Trophoblast cell (in vitro differentiated cells and primary cell): ENCODE measurements around the gene HOXB6.
A peak's percentile ranks its signal among the peaks of the same experiment; 100 is the strongest.

ENCODE experiments used
- DNase-seq, 2 donors: peaks; one replicate each; pipeline ENCODE4 v3.0.0-alpha.2; 2016
- H2AFZ ChIP-seq: 2 replicates; pipeline ENCODE4 v1.6.1; 2013; ENCODE audit warnings: low read length, moderate library complexity, mild to moderate bottlenecking; ENCODE audit not compliant: insufficient read depth, poor library complexity
- H2AK5ac ChIP-seq: 2 replicates; pipeline ENCODE4 v1.6.1; 2013; ENCODE audit warnings: mild to moderate bottlenecking, low read length
- H2BK120ac ChIP-seq: 2 replicates; pipeline ENCODE4 v1.6.1; 2013; ENCODE audit warnings: low read length, mild to moderate bottlenecking, moderate library complexity; ENCODE audit not compliant: insufficient read depth, poor library complexity
- H2BK12ac ChIP-seq: 2 replicates; pipeline ENCODE4 v1.6.1; 2013; ENCODE audit warnings: mild to moderate bottlenecking, low read length, moderate library complexity
- H2BK5ac ChIP-seq: 2 replicates; pipeline ENCODE4 v1.6.1; 2013; ENCODE audit warnings: low read length, low read depth, moderate library complexity, mild to moderate bottlenecking; ENCODE audit not compliant: poor library complexity
- H3K14ac ChIP-seq: 2 replicates; pipeline ENCODE4 v1.6.1; 2013; ENCODE audit warnings: mild to moderate bottlenecking, low read length
- H3K18ac ChIP-seq: 2 replicates; pipeline ENCODE4 v1.6.1; 2013; ENCODE audit warnings: mild to moderate bottlenecking, low read length
- H3K23ac ChIP-seq: 2 replicates; pipeline ENCODE4 v1.6.1; 2013; ENCODE audit warnings: low read length
- H3K27ac ChIP-seq: 2 replicates; pipeline ENCODE4 v1.5.1; 2013; ENCODE audit warnings: low read depth, mild to moderate bottlenecking, inconsistent platforms, low read length, moderate library complexity
- H3K27me3 ChIP-seq: 2 replicates; pipeline ENCODE4 v1.6.1; 2013; ENCODE audit warnings: inconsistent platforms, mild to moderate bottlenecking, low read length, moderate library complexity; ENCODE audit not compliant: insufficient read depth
- H3K36me3 ChIP-seq, 2 experiments: 1 replicate in 1 of 2; 2 replicates in 1 of 2; pipeline ENCODE4 v1.6.1; 2013; ENCODE audit warnings: low read length in 2 of 2, mild to moderate bottlenecking in 2 of 2, moderate library complexity in 1 of 2; ENCODE audit not compliant: insufficient read depth in 2 of 2, control insufficient read depth in 1 of 2
- H3K4ac ChIP-seq: 2 replicates; pipeline ENCODE4 v1.6.1; 2013; ENCODE audit warnings: low read depth, mild to moderate bottlenecking, low read length, moderate library complexity
- H3K4me1 ChIP-seq, 2 experiments: 1 replicate in 1 of 2; 2 replicates in 1 of 2; pipeline ENCODE4 v1.6.1; 2013; ENCODE audit warnings: low read length in 2 of 2, mild to moderate bottlenecking in 2 of 2, moderate library complexity in 1 of 2; ENCODE audit not compliant: insufficient read depth in 2 of 2, control insufficient read depth in 1 of 2
- H3K4me2 ChIP-seq: 2 replicates; pipeline ENCODE4 v1.6.1; 2013; ENCODE audit warnings: inconsistent platforms, mild to moderate bottlenecking, low read length, moderate library complexity
- H3K4me3 ChIP-seq: 2 replicates; pipeline ENCODE4 v1.5.1; 2013; ENCODE audit warnings: mild to moderate bottlenecking, low read depth, low read length, inconsistent platforms
- H3K79me1 ChIP-seq: one replicate; pipeline ENCODE4 v1.6.1; 2013; ENCODE audit warnings: low read length
- H3K79me2 ChIP-seq: 2 replicates; pipeline ENCODE4 v1.6.1; 2013; ENCODE audit warnings: low read length, mild to moderate bottlenecking; ENCODE audit not compliant: control insufficient read depth, insufficient read depth, poor library complexity
- H3K9ac ChIP-seq: 2 replicates; pipeline ENCODE4 v1.6.1; 2013; ENCODE audit warnings: mild to moderate bottlenecking, low read length
- H3K9me3 ChIP-seq: 2 replicates; pipeline ENCODE4 v1.6.1; 2013; ENCODE audit warnings: low read depth, mild to moderate bottlenecking, control low read depth, inconsistent platforms, low read length; ENCODE audit not compliant: insufficient read depth
- H4K12ac ChIP-seq: 2 replicates; pipeline ENCODE4 v1.6.1; 2013; ENCODE audit warnings: low read depth, mild to moderate bottlenecking, low read length, moderate library complexity
- H4K8ac ChIP-seq: 2 replicates; pipeline ENCODE4 v1.6.1; 2013; ENCODE audit warnings: low read depth, mild to moderate bottlenecking, low read length, moderate library complexity
- H4K91ac ChIP-seq: one replicate; pipeline ENCODE4 v1.6.1; 2013; ENCODE audit warnings: low read depth, mild to moderate bottlenecking, low read length, moderate library complexity
- WGBS: extraction: QIAGEN DNeasy Blood & Tissue Kit; methylation state at CpG from one replicate; pipeline ENCODE4 v1.1.7; 2013; ENCODE audit warnings: missing lambda C conversion rate; ENCODE audit not compliant: insufficient read length, insufficient coverage; ENCODE audit errors: extremely low coverage; 5-methylcytosine and 5-hydroxymethylcytosine counted together

HOXB6 gene

GRCh38 chr17:48611681-48612455, 7.1 kb upstream of the HOXB6 start:
- Histone ChIP-seq H3K18ac (no peak overlapping the region), H3K4me2 (peak overlapping the region; percentile 86), H2BK120ac (no peak overlapping the region), H4K91ac (peak overlapping the region; percentile 65), H3K9me3 (peaks cover 2% of the 10 kb centered on the region), H3K36me3 (no peaks in the 10 kb centered on the region), H4K12ac (peak overlapping the region; percentile 75), H2BK5ac (peak overlapping the region; percentile 47), H3K27me3 (peaks cover 35% of the 10 kb centered on the region), H3K4me3 (peak overlapping the region; percentile 13), H2BK12ac (no peak overlapping the region), H2AFZ (peak overlapping the region; percentile 20), H4K8ac (peak overlapping the region; percentile 69), H3K14ac (peak overlapping the region; percentile 38), H3K23ac (no peak overlapping the region), H3K4me1 (peaks cover 13 to 14% of the 10 kb centered on the region in 2 experiments), H3K9ac (peak overlapping the region; percentile 20), H3K79me2 (peaks cover 5% of the 10 kb centered on the region), H3K27ac (peak overlapping the region; percentile 36), H2AK5ac (no peak overlapping the region), H3K4ac (no peak overlapping the region), H3K79me1 (peaks cover 18% of the 10 kb centered on the region)
- no peak for DNase-seq
- WGBS: no CpG with 5 or more reads among the region's 36 CpGs

GRCh38 chr17:48611213-48611612, 6.4 kb upstream of the HOXB6 start:
- H3K79me2 ChIP-seq: peaks cover 5% of the 10 kb centered on the region
- WGBS: no CpG with 5 or more reads among the region's 22 CpGs

GRCh38 chr17:48610282-48611211, 5.8 kb upstream of the HOXB6 start, which contains the start of gene HOXB7:
HOXB7 (minus strand) TSS chr17:48611017; CDS start chr17:48610918, 99 bp downstream.
- no CpG with 5 or more reads among the region's 79 CpGs for WGBS
- Histone ChIP-seq H2BK12ac (peak within 1 kb of the TSS; percentile 39), H3K4me1 (peaks cover 13 to 14% of the 10 kb centered on the region in 2 experiments), H3K79me1 (peaks cover 18% of the 10 kb centered on the region), H3K9me3 (peaks cover 2% of the 10 kb centered on the region), H3K18ac (peak within 1 kb of the TSS; percentile 68), H3K23ac (no peak within 1 kb of the TSS), H3K4me2 (peak within 1 kb of the TSS; percentile 86), H3K79me2 (peaks cover 5% of the 10 kb centered on the region), H2AFZ (peak within 1 kb of the TSS; percentile 84), H4K12ac (peak within 1 kb of the TSS; percentile 79), H3K9ac (peak within 1 kb of the TSS; percentile 77), H3K4me3 (peak within 1 kb of the TSS; percentile 71), H3K27me3 (peaks cover 33% of the 10 kb centered on the region), H3K27ac (peak within 1 kb of the TSS; percentile 61), H3K36me3 (no peaks in the 10 kb centered on the region), H3K14ac (peak within 1 kb of the TSS; percentile 84), H2BK120ac (peak within 1 kb of the TSS; percentile 73), H4K8ac (peak within 1 kb of the TSS; percentile 98), H3K4ac (peak within 1 kb of the TSS; percentile 60), H4K91ac (peak within 1 kb of the TSS; percentile 90), H2AK5ac (peak within 1 kb of the TSS; percentile 38), H2BK5ac (peak within 1 kb of the TSS; percentile 61)
- peak; percentile 45 to 66 for DNase-seq

More at GRCh38 chr17:48611213-48611612, 6.4 kb upstream of the HOXB6 start:
- Histone ChIP-seq H4K8ac (peak overlapping the region; percentile 90), H3K23ac (no peak overlapping the region), H2AK5ac (no peak overlapping the region), H4K12ac (peak overlapping the region; percentile 65), H3K27me3 (peaks cover 34% of the 10 kb centered on the region), H2BK12ac (peak overlapping the region; percentile 39), H2BK5ac (peak overlapping the region; percentile 52), H4K91ac (peak overlapping the region; percentile 32), H3K18ac (peak overlapping the region; percentile 68), H3K4me1 (peaks cover 13 to 14% of the 10 kb centered on the region in 2 experiments), H2BK120ac (no peak overlapping the region), H3K4ac (peak overlapping the region; percentile 25), H3K4me2 (peak overlapping the region; percentile 86), H3K4me3 (no peak overlapping the region), H3K9ac (no peak overlapping the region), H3K9me3 (peaks cover 2% of the 10 kb centered on the region), H2AFZ (peak overlapping the region; percentile 67), H3K79me1 (peaks cover 18% of the 10 kb centered on the region), H3K36me3 (no peaks in the 10 kb centered on the region), H3K27ac (peak overlapping the region; percentile 15), H3K14ac (peak overlapping the region; percentile 65)
- DNase-seq: peak; percentile 35 to 52

DNA sequence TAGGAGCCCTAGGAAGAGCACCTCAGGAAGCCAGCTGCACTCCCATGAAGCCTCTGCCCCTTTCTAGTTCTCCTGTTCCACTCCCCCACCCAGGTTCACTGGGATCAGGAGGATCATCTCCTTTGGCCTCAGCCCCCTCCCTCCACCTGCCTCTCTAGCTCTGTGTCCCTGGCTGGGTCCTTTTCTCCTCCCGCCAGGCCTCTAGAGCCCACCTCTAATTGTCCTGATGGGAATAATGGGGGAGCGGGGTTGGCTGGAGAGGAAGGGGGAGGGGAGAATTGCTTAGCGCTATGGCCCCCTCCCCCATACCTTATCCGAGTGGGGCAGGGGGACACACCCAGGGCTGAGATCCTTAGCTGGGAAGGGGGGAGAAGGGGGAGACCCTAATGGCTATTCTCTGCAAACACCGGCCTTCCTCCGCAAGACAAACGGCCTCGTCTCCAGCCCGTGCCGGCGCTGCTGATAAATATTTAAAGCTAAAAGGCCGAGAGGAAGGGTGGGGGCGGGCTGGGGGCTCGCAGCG, 5.0 kb upstream of the HOXB6 start:
- peaks cover 33% of the 10 kb centered on the region for H3K27me3 ChIP-seq
- H4K91ac ChIP-seq: peak overlapping the region; percentile 90
- no peak overlapping the region for H2BK12ac ChIP-seq
- H3K9ac ChIP-seq: no peak overlapping the region
- no CpG with 5 or more reads among the region's 15 CpGs for WGBS
- no peak overlapping the region for H2BK120ac ChIP-seq
- H3K79me2 ChIP-seq: peaks cover 5% of the 10 kb centered on the region
- peaks cover 2% of the 10 kb centered on the region for H3K9me3 ChIP-seq
- peak overlapping the region; percentile 71 for H3K4me3 ChIP-seq
- H3K4me1 ChIP-seq: peaks cover 13 to 14% of the 10 kb centered on the region in 2 experiments
- peak overlapping the region; percentile 86 for H3K4me2 ChIP-seq
- no peaks in the 10 kb centered on the region for H3K36me3 ChIP-seq
- H3K27ac ChIP-seq: peak overlapping the region; percentile 61
- H3K4ac ChIP-seq: no peak overlapping the region
- peak overlapping the region; percentile 84 for H2AFZ ChIP-seq
- peak overlapping the region; percentile 98 for H4K8ac ChIP-seq
- H3K79me1 ChIP-seq: peaks cover 18% of the 10 kb centered on the region
- H2BK5ac ChIP-seq: peak overlapping the region; percentile 61
- no peak overlapping the region for H3K23ac ChIP-seq
- H3K18ac ChIP-seq: no peak overlapping the region
- H4K12ac ChIP-seq: peak overlapping the region; percentile 79
- no peak for DNase-seq
- peak overlapping the region; percentile 84 for H3K14ac ChIP-seq
- H2AK5ac ChIP-seq: no peak overlapping the region
